ENCODE results near the gene OR4X2.

OR4X2 gene

GRCh38 chr11:48263423-48263911 is 18.6 kb downstream of the OR4X2 start, which contains the start of gene OR4X1:
OR4X1 (plus strand) TSS chr11:48263861; CDS start chr11:48263861, 0 bp downstream.
- H3K27ac ChIP-seq (ENCODE audit: low read length): no peak within 1 kb of the TSS
- TF ChIP-seq, protein P1, sequence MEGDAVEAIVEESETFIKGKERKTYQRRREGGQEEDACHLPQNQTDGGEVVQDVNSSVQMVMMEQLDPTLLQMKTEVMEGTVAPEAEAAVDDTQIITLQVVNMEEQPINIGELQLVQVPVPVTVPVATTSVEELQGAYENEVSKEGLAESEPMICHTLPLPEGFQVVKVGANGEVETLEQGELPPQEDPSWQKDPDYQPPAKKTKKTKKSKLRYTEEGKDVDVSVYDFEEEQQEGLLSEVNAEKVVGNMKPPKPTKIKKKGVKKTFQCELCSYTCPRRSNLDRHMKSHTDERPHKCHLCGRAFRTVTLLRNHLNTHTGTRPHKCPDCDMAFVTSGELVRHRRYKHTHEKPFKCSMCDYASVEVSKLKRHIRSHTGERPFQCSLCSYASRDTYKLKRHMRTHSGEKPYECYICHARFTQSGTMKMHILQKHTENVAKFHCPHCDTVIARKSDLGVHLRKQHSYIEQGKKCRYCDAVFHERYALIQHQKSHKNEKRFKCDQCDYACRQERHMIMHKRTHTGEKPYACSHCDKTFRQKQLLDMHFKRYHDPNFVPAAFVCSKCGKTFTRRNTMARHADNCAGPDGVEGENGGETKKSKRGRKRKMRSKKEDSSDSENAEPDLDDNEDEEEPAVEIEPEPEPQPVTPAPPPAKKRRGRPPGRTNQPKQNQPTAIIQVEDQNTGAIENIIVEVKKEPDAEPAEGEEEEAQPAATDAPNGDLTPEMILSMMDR (IDR thresholded peaks at IDR 0.05; ENCODE audit: low read length): no peak

DNA sequence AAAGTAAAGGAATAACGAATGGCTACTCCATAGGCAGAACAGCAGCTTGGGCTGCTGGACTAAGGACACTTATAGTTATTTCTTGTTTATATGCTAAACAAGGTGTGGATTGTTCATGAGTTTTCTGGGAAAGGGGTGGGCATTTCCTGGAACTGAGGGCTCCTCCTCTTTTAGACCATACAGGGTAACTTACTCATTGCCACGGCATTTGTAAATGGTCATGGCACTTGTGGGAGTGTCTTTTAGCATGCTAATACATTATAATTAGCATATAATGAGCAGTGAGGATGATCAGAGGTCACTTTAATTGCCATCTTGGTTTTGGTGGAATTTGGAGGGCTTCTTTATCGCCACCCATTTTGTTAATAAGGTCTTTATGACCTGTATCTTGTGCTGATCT is 25.7 kb downstream of the OR4X2 start:
- H3K4me2 ChIP-seq (ENCODE audit: low read depth, low read length): no peak overlapping the region
- no peak overlapping the region for H3K4me3 ChIP-seq (ENCODE audit: low read length)
- H3K9me2 ChIP-seq (replicated peaks; ENCODE audit: insufficient read depth, low read length): no peaks in the 10 kb centered on the region
- no peaks in the 10 kb centered on the region for H3K27me3 ChIP-seq (replicated peaks; ENCODE audit: insufficient read depth, low read length)
- H3K9ac ChIP-seq (ENCODE audit: low read length): no peak overlapping the region
- no peak overlapping the region for H2AFZ ChIP-seq (ENCODE audit: low read length)
- DNase-seq: no peak
- no peaks in the 10 kb centered on the region for H3K36me3 ChIP-seq (replicated peaks; ENCODE audit: insufficient read depth, low read length)
- H3K79me2 ChIP-seq (ENCODE audit: low read length): no peaks in the 10 kb centered on the region
- no peaks in the 10 kb centered on the region for H3F3A ChIP-seq (ENCODE audit: insufficient read depth, low read length)
- H3K4me1 ChIP-seq (ENCODE audit: low read length): no peaks in the 10 kb centered on the region
- TF ChIP-seq, protein P1 (IDR thresholded peaks at IDR 0.05; ENCODE audit: low read length): no peak
- no peak for TF ChIP-seq EZH2phosphoT487 (IDR thresholded peaks at IDR 0.05; ENCODE audit: low read length)
- no peak for TF ChIP-seq EZH2 (optimal IDR thresholded peaks at IDR 0.05; ENCODE audit: low read depth, low read length)
- no peaks in the 10 kb centered on the region for H3K9me3 ChIP-seq (replicated peaks; ENCODE audit: insufficient read depth, low read length)
- H3K27ac ChIP-seq (ENCODE audit: low read length): no peak overlapping the region
- H4K20me1 ChIP-seq (ENCODE audit: insufficient read depth, low read length): no peaks in the 10 kb centered on the region

More at GRCh38 chr11:48263423-48263911, 18.6 kb downstream of the OR4X2 start, which contains the start of gene OR4X1:
- H3K9ac ChIP-seq (ENCODE audit: low read length): no peak within 1 kb of the TSS
- H3K4me2 ChIP-seq (ENCODE audit: low read depth, low read length): no peak within 1 kb of the TSS
- DNase-seq: no peak
- no peaks in the 10 kb centered on the region for H3K9me3 ChIP-seq (replicated peaks; ENCODE audit: insufficient read depth, low read length)
- H3K79me2 ChIP-seq (ENCODE audit: low read length): no peaks in the 10 kb centered on the region
- no peak within 1 kb of the TSS for H3K4me3 ChIP-seq (ENCODE audit: low read length)
- no peaks in the 10 kb centered on the region for H3K27me3 ChIP-seq (replicated peaks; ENCODE audit: insufficient read depth, low read length)
- no peaks in the 10 kb centered on the region for H3K4me1 ChIP-seq (ENCODE audit: low read length)
- no peaks in the 10 kb centered on the region for H3K9me2 ChIP-seq (replicated peaks; ENCODE audit: insufficient read depth, low read length)
- no peak within 1 kb of the TSS for H2AFZ ChIP-seq (ENCODE audit: low read length)
- no peaks in the 10 kb centered on the region for H3K36me3 ChIP-seq (replicated peaks; ENCODE audit: insufficient read depth, low read length)
- no peaks in the 10 kb centered on the region for H3F3A ChIP-seq (ENCODE audit: insufficient read depth, low read length)
- no peaks in the 10 kb centered on the region for H4K20me1 ChIP-seq (ENCODE audit: insufficient read depth, low read length)

GRCh38 chr11:48272606-48273005 is 27.7 kb downstream of the OR4X2 start:
- TF ChIP-seq, protein P1 (IDR thresholded peaks at IDR 0.05; ENCODE audit: low read length): no peak
- TF ChIP-seq EZH2 (optimal IDR thresholded peaks at IDR 0.05; ENCODE audit: low read depth, low read length) (no peak), EZH2phosphoT487 (IDR thresholded peaks at IDR 0.05; ENCODE audit: low read length) (no peak)
- no peaks in the 10 kb centered on the region for H3K9me3 ChIP-seq (replicated peaks; ENCODE audit: insufficient read depth, low read length)
- H4K20me1 ChIP-seq (ENCODE audit: insufficient read depth, low read length): no peaks in the 10 kb centered on the region
- no peak overlapping the region for H2AFZ ChIP-seq (ENCODE audit: low read length)
- H3K27ac ChIP-seq (ENCODE audit: low read length): no peak overlapping the region
- no peak for DNase-seq
- no peaks in the 10 kb centered on the region for H3K4me1 ChIP-seq (ENCODE audit: low read length)
- no peak overlapping the region for H3K4me3 ChIP-seq (ENCODE audit: low read length)
- no peaks in the 10 kb centered on the region for H3K27me3 ChIP-seq (replicated peaks; ENCODE audit: insufficient read depth, low read length)
- H3F3A ChIP-seq (ENCODE audit: insufficient read depth, low read length): no peaks in the 10 kb centered on the region
- no peaks in the 10 kb centered on the region for H3K79me2 ChIP-seq (ENCODE audit: low read length)
- H3K9me2 ChIP-seq (replicated peaks; ENCODE audit: insufficient read depth, low read length): no peaks in the 10 kb centered on the region
- no peaks in the 10 kb centered on the region for H3K36me3 ChIP-seq (replicated peaks; ENCODE audit: insufficient read depth, low read length)
- no peak overlapping the region for H3K4me2 ChIP-seq (ENCODE audit: low read depth, low read length)
- H3K9ac ChIP-seq (ENCODE audit: low read length): no peak overlapping the region

All from MM.1S (cell line).